ENCODE results near the gene AFP.

Gene AFP

GRCh38 chr4:73408181-73408867, 27.7 kb upstream of the AFP start:
- no peak for TF ChIP-seq CTCF (conservative IDR thresholded peaks at IDR 0.05; ENCODE audit: low read length)
- DNase-seq (ENCODE audit: low read depth) = no peak
- no peak overlapping the region for H3K4me3 ChIP-seq (ENCODE audit: low read length)

- H3K4me3 ChIP-seq (ENCODE audit: low read length) = no peak overlapping the region
- TF ChIP-seq CTCF (conservative IDR thresholded peaks at IDR 0.05; ENCODE audit: low read length) = no peak
- no peak for DNase-seq (ENCODE audit: low read depth)
Observed at GRCh38 chr4:73409012-73409862, 26.8 kb upstream of the AFP start.

- DNase-seq (ENCODE audit: low read depth) = no peak
- no peak for TF ChIP-seq CTCF (conservative IDR thresholded peaks at IDR 0.05; ENCODE audit: low read length)
- no peak overlapping the region for H3K4me3 ChIP-seq (ENCODE audit: low read length)
Observed at GRCh38 chr4:73409978-73410548, 26.0 kb upstream of the AFP start.

GRCh38 chr4:73410916-73411730, 24.9 kb upstream of the AFP start:
- TF ChIP-seq CTCF (conservative IDR thresholded peaks at IDR 0.05; ENCODE audit: low read length) = no peak
- H3K4me3 ChIP-seq (ENCODE audit: low read length) = no peak overlapping the region
- DNase-seq (ENCODE audit: low read depth) = no peak

GRCh38 chr4:73411731-73412414, 24.1 kb upstream of the AFP start:
- no peak for DNase-seq (ENCODE audit: low read depth)
- TF ChIP-seq CTCF (conservative IDR thresholded peaks at IDR 0.05; ENCODE audit: low read length) = no peak
- no peak overlapping the region for H3K4me3 ChIP-seq (ENCODE audit: low read length)

DNA sequence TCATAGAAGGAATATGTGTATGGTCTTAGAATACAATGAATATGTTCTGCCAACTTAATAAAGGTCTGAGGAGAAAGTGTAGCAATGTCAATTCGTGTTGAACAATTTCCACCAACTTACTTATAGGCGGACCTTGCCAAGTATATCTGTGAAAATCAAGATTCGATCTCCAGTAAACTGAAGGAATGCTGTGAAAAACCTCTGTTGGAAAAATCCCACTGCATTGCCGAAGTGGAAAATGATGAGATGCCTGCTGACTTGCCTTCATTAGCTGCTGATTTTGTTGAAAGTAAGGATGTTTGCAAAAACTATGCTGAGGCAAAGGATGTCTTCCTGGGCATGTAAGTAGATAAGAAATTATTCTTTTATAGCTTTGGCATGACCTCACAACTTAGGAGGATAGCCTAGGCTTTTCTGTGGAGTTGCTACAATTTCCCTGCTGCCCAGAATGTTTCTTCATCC, 22.7 kb upstream of the AFP start:
- TF ChIP-seq CTCF (conservative IDR thresholded peaks at IDR 0.05; ENCODE audit: low read length) = no peak
- no peak overlapping the region for H3K4me3 ChIP-seq (ENCODE audit: low read length)
- no peak for DNase-seq (ENCODE audit: low read depth)

Data from AG10803 (cell line).